Measurements from ENCODE around the gene CAMTA1. TPM values are rescaled to one million over a fixed set of nuclear protein-coding genes. Genes with fewer than 3 reads are reported as not detected.

The CAMTA1 gene
- total RNA-seq, 1 experiment from 2014 or later, result 69.5 TPM

DNA sequence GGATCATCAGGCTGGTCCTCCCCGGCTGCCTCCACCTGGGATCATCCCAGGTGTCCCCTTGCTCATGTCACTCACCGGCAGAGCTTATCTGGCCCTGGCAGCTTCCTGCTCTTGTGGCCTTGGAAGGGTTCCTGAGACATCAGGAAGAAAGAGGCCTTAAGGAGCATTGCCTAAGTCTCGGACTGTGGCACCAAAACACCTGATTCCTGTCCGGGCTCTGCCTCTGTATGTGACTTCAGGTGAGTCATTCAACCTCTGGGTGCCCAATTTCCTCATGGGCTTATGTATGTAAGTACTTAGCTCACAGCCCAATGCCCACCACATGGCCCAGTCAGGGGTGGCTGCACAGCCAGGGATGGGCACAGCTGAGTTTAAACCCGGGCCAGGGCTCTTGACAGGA, 729.9 kb downstream of the CAMTA1 start:
- ATAC-seq (no peak), DNase-seq (ENCODE audit: low read depth, low spot score) (no peak)
- BruUV-seq (replicated peaks), result no TSS peak
- CTCF ChIA-PET, result no interaction called here
- no peaks in the 10 kb centered on the region for H4K20me1 ChIP-seq (ENCODE audit: insufficient read depth)
- no peaks in the 10 kb centered on the region for H3K9me3 ChIP-seq (ENCODE audit: control insufficient read depth in 1 of 2, insufficient read depth in 1 of 2, low read depth in 1 of 2, low read length in 2 of 2)
- no peak overlapping the region for H3K27ac ChIP-seq (ENCODE audit: low read depth, low read length)
- H3K9ac ChIP-seq (ENCODE audit: low read length), result no peak overlapping the region
- peaks cover 10% of the 10 kb centered on the region; the same call in 1 of the 2 replicates for H3K27me3 ChIP-seq (ENCODE audit: insufficient read depth, low read length)
- no peak overlapping the region for H3K4me2 ChIP-seq (ENCODE audit: low read length)
- no peaks in the 10 kb centered on the region for H3K4me1 ChIP-seq (ENCODE audit: control insufficient read depth in 1 of 2, insufficient read depth in 2 of 2, low read length in 2 of 2)
- RAD21 ChIA-PET (ENCODE audit: low non-redundant PET in 1 of 2, low total read pairs in 2 of 2, uncharacterized antibody in 2 of 2, unreplicated experiment in 2 of 2), result no interaction called here
- TF ChIP-seq, protein P1, sequence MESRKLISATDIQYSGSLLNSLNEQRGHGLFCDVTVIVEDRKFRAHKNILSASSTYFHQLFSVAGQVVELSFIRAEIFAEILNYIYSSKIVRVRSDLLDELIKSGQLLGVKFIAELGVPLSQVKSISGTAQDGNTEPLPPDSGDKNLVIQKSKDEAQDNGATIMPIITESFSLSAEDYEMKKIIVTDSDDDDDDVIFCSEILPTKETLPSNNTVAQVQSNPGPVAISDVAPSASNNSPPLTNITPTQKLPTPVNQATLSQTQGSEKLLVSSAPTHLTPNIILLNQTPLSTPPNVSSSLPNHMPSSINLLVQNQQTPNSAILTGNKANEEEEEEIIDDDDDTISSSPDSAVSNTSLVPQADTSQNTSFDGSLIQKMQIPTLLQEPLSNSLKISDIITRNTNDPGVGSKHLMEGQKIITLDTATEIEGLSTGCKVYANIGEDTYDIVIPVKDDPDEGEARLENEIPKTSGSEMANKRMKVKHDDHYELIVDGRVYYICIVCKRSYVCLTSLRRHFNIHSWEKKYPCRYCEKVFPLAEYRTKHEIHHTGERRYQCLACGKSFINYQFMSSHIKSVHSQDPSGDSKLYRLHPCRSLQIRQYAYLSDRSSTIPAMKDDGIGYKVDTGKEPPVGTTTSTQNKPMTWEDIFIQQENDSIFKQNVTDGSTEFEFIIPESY (IDR thresholded peaks at IDR 0.05; ENCODE audit: extremely low read depth, insufficient replicate concordance, low read length), result no peak
- no peak for TF ChIP-seq POLR2AphosphoS5 (IDR thresholded peaks at IDR 0.05; ENCODE audit: low read depth, low read length)
- TF ChIP-seq CBX3 (IDR thresholded peaks at IDR 0.05; ENCODE audit: low read depth), result no peak
- TF ChIP-seq POLR2A (IDR thresholded peaks at IDR 0.05; ENCODE audit: borderline replicate concordance, extremely low read depth, insufficient read depth, insufficient read length), result no peak
- no peak for TF ChIP-seq EZH2phosphoT487 (IDR thresholded peaks at IDR 0.05; ENCODE audit: borderline replicate concordance)
- TF ChIP-seq EZH2 (IDR thresholded peaks at IDR 0.05), result no peak
- TF ChIP-seq ZNF274 (IDR thresholded peaks at IDR 0.05; ENCODE audit: low read depth, low read length), result no peak
- no peak for TF ChIP-seq SRF (IDR thresholded peaks at IDR 0.05; ENCODE audit: low read depth)
- TF ChIP-seq TCF7L2 (IDR thresholded peaks at IDR 0.05; ENCODE audit: borderline replicate concordance, extremely low read depth, insufficient read depth, insufficient read length), result no peak
- H3K4me3 ChIP-seq (replicated peaks in 1 of 2; ENCODE audit: low read depth in 1 of 2, low read length in 2 of 2), result no peak overlapping the region
- no peaks in the 10 kb centered on the region for H3K9me2 ChIP-seq (ENCODE audit: insufficient read depth)
- intact Hi-C loops (cut with micrococcal nuclease), result no loop called here
- H2AFZ ChIP-seq (ENCODE audit: low read depth, low read length, poor library complexity, severe bottlenecking), result no peak overlapping the region
- POLR2A ChIA-PET, result no interaction called here
- H3K79me2 ChIP-seq (ENCODE audit: insufficient read depth, low read length), result no peaks in the 10 kb centered on the region
- no peaks in the 10 kb centered on the region for H3K36me3 ChIP-seq (ENCODE audit: control insufficient read depth in 1 of 2, insufficient read depth in 2 of 2, low read length in 2 of 2)

Measured in HCT116 (cell line).